Sigmoid colon (tissue), 7 donors: ENCODE results near the gene DCLK2. TPM values are rescaled to one million over a fixed set of nuclear protein-coding genes. Genes with fewer than 3 reads are reported as not detected.
A peak's percentile ranks its signal among the peaks of the same experiment; 100 is the strongest.

Source experiments
- DNase-seq: peaks from one replicate; pipeline ENCODE4 v3.0.0-alpha.2; 2019
- H3K27ac ChIP-seq, 4 donors: fragments of 200-600 bp; sonication (generic); one replicate each; pipeline ENCODE4 v1.5.1; 2016 to 2019; ENCODE audit warnings: mild to moderate bottlenecking in 1 of 4
- H3K27me3 ChIP-seq, 3 donors: fragments of 200-600 bp; sonication (generic); one replicate each; pipeline ENCODE4 v1.5.1; 2019; ENCODE audit warnings: mild to moderate bottlenecking in 1 of 3
- H3K36me3 ChIP-seq, 4 donors: fragments of 200-600 bp; sonication (generic); one replicate each; pipeline ENCODE4 v1.5.1; 2016 to 2019
- H3K4me1 ChIP-seq, 4 donors: fragments of 200-600 bp; sonication (generic); one replicate each; pipeline ENCODE4 v1.5.1; 2017 to 2019
- H3K4me3 ChIP-seq, 4 donors: fragments of 200-600 bp; sonication (generic); one replicate each; pipeline ENCODE4 v1.5.1; 2017 to 2019; ENCODE audit warnings: mild to moderate bottlenecking in 2 of 4, moderate library complexity in 1 of 4
- H3K9me3 ChIP-seq, 4 donors: fragments of 200-600 bp in 3 of 4; sonication (generic) in 3 of 4; one replicate each; pipeline versions ENCODE4 v1.5.1 to v1.6.1; 2013 to 2019
- EP300 ChIP-seq, 4 donors: sonication (generic); formaldehyde crosslinking; IDR thresholded peaks; one replicate each; pipeline ENCODE4 v1.6.1; 2017; ENCODE audit warnings: antibody characterized with exemption in 4 of 4
- POLR2A ChIP-seq, 2 donors: fragments of 450-650 bp; IDR thresholded peaks; one replicate each; pipeline ENCODE4 v1.6.1; 2016; ENCODE audit warnings: antibody characterized with exemption in 2 of 2, mild to moderate bottlenecking in 2 of 2, moderate library complexity in 2 of 2
- POLR2AphosphoS5 ChIP-seq, 4 donors: sonication (generic); formaldehyde crosslinking; IDR thresholded peaks; one replicate each; pipeline ENCODE4 v1.6.1; 2017; ENCODE audit warnings: antibody characterized with exemption in 4 of 4
- WGBS, 2 donors: extraction: QIAGEN DNeasy Blood & Tissue Kit; methylation state at CpG; one replicate each; pipeline ENCODE4 v1.1.7; 2013; 5-methylcytosine and 5-hydroxymethylcytosine counted together
- intact Hi-C: fragments of 100-400 bp; cut with DNase I; formaldehyde crosslinking; loops from one replicate; pipeline ENCODE4 v1.15.1; 2023
- polyA plus RNA-seq, 3 donors: library from polyadenylated mRNA; stranded (reverse); fragments of 200-250 nt; gene quantifications; one replicate each; pipeline ENCODE4 v1.2.3, GENCODE V29; 2013
- total RNA-seq, 4 donors: library from RNA; depleted of rRNA; stranded (reverse); fragments of >200 nt; gene quantifications; one replicate each; pipeline ENCODE4 v1.1.0, GENCODE V29; 2016
- TF ChIP-seq, protein P1 (sequence below), 4 experiments: fragments of 450-650 bp in 3 of 4; fragments of 200-600 bp in 1 of 4; IDR thresholded peaks; one replicate each; pipeline ENCODE4 v1.5.1; 2016 to 2019; ENCODE audit warnings: antibody characterized with exemption in 4 of 4, mild to moderate bottlenecking in 3 of 4, moderate library complexity in 2 of 4
- donor health status: healthy with polysubstance abuse.
- donor health status: Bipolar disorder and iron deficiency.
- donor health status: healthy.

The DCLK2 gene
- total and polyA plus RNA-seq, 7 donors, result 0.69 to 30.7 (median 9.4) TPM

- TF ChIP-seq EP300 (IDR thresholded peaks at IDR 0.05), result no peak
- TF ChIP-seq POLR2AphosphoS5 (IDR thresholded peaks at IDR 0.05), result no peak
- TF ChIP-seq, protein P1, sequence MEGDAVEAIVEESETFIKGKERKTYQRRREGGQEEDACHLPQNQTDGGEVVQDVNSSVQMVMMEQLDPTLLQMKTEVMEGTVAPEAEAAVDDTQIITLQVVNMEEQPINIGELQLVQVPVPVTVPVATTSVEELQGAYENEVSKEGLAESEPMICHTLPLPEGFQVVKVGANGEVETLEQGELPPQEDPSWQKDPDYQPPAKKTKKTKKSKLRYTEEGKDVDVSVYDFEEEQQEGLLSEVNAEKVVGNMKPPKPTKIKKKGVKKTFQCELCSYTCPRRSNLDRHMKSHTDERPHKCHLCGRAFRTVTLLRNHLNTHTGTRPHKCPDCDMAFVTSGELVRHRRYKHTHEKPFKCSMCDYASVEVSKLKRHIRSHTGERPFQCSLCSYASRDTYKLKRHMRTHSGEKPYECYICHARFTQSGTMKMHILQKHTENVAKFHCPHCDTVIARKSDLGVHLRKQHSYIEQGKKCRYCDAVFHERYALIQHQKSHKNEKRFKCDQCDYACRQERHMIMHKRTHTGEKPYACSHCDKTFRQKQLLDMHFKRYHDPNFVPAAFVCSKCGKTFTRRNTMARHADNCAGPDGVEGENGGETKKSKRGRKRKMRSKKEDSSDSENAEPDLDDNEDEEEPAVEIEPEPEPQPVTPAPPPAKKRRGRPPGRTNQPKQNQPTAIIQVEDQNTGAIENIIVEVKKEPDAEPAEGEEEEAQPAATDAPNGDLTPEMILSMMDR (IDR thresholded peaks at IDR 0.05), result no peak
- no peak for TF ChIP-seq POLR2A (IDR thresholded peaks at IDR 0.05)
- Histone ChIP-seq H3K27me3 (no peaks in the 10 kb centered on the region), H3K4me1 (no peaks in the 10 kb centered on the region), H3K4me3 (no peak overlapping the region), H3K27ac (no peak overlapping the region), H3K36me3 (no peaks in the 10 kb centered on the region), H3K9me3 (no peaks in the 10 kb centered on the region)
- WGBS, 2 donors, result 71 to 88% methylated on average over 3 of the region's 3 CpGs
- intact Hi-C loops, result no loop called here
- DNase-seq, result no peak
Measured at GRCh38 chr4:150051111-150051510, 27.1 kb upstream of the DCLK2 start.

- 20 to 79% methylated on average over 1 of the region's 1 CpG for WGBS, 2 donors
- TF ChIP-seq POLR2A (IDR thresholded peaks at IDR 0.05) (no peak), EP300 (IDR thresholded peaks at IDR 0.05) (no peak), POLR2AphosphoS5 (IDR thresholded peaks at IDR 0.05) (no peak)
- TF ChIP-seq, protein P1 (IDR thresholded peaks at IDR 0.05), result no peak
- no peak overlapping the region for H3K27ac ChIP-seq
Measured at GRCh38 chr4:150055467-150055866, 22.8 kb upstream of the DCLK2 start.

DNA sequence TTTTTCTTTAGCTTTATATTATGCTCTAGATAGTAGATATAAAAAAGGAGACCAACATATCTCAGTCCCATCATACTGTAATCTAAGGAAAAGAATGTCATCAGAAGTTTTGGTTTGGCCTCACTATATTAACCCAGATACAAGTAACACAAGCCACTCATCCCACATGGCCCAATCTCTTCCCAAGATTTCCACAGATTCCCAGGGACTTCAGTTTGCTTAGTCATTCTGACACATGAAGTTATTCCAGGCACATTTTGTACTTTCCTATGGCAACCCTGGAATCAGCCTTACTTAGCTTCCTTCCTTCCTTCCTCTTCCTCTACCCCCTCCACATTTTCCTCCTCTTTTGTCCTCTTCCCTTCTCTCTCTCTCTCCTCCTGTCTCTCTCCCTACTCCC lies 21.7 kb upstream of the DCLK2 start:
- Histone ChIP-seq H3K27me3 (no peaks in the 10 kb centered on the region), H3K27ac (no peak overlapping the region)
- intact Hi-C loops, result no loop called here

More at GRCh38 chr4:150055467-150055866, 22.8 kb upstream of the DCLK2 start:
- intact Hi-C loops, result no loop called here
- Histone ChIP-seq H3K27me3 (no peaks in the 10 kb centered on the region), H3K4me3 (no peak overlapping the region), H3K36me3 (no peaks in the 10 kb centered on the region), H3K9me3 (no peaks in the 10 kb centered on the region), H3K4me1 (peaks cover 0 to 8% (median 0%) of the 10 kb centered on the region in 4 donors)
- DNase-seq, result no peak

GRCh38 chr4:150061086-150061776 lies 17.0 kb upstream of the DCLK2 start:
- peaks cover 0 to 19% (median 0%) of the 10 kb centered on the region in 4 donors for H3K4me1 ChIP-seq
- no peak for DNase-seq
- no peak overlapping the region for H3K4me3 ChIP-seq
- no peaks in the 10 kb centered on the region for H3K9me3 ChIP-seq
- TF ChIP-seq, protein P1 (IDR thresholded peaks at IDR 0.05), result no peak
- TF ChIP-seq POLR2AphosphoS5 (IDR thresholded peaks at IDR 0.05), result no peak
- TF ChIP-seq EP300 (IDR thresholded peaks at IDR 0.05), result no peak
- no peak for TF ChIP-seq POLR2A (IDR thresholded peaks at IDR 0.05)
- H3K27ac ChIP-seq, result no peak overlapping the region
- intact Hi-C loops, result no loop called here
- 91 to 96% methylated on average over 1 of the region's 1 CpG for WGBS, 2 donors
- no peaks in the 10 kb centered on the region for H3K36me3 ChIP-seq
- H3K27me3 ChIP-seq, result no peaks in the 10 kb centered on the region

More for the DNA sequence above, 21.7 kb upstream of the DCLK2 start:
- Histone ChIP-seq H3K9me3 (no peaks in the 10 kb centered on the region), H3K4me1 (peaks cover 0 to 8% (median 0%) of the 10 kb centered on the region in 4 donors), H3K36me3 (no peaks in the 10 kb centered on the region), H3K4me3 (no peak overlapping the region)
- no peak for DNase-seq
- TF ChIP-seq EP300 (IDR thresholded peaks at IDR 0.05), result no peak
- TF ChIP-seq POLR2A (IDR thresholded peaks at IDR 0.05), result no peak
- no peak for TF ChIP-seq POLR2AphosphoS5 (IDR thresholded peaks at IDR 0.05)
- TF ChIP-seq, protein P1 (IDR thresholded peaks at IDR 0.05), result no peak

DNA sequence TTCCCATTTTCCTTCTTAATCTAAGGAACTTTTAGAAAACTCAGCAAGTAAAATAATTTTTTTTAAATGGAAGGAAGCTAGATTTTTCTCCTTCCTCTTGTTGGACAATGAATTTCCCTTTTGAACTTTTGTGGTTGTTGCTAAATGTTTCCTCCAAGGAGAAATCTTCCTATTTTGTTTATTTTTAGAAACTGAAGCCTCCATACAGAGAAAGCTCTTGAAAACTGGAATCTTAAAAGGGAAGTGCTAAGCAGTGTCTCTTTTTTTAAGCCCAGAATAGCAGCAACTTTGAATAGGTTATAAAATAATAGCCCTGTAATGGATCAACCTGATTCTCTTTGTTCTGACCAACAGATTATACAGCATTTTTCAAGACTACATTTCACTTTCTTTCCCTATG lies 15.1 kb upstream of the DCLK2 start:
- Histone ChIP-seq H3K9me3 (no peaks in the 10 kb centered on the region), H3K36me3 (no peaks in the 10 kb centered on the region), H3K27me3 (no peaks in the 10 kb centered on the region), H3K27ac (peak overlapping the region in 1 of 4 donors; percentile 42), H3K4me1 (peaks cover 0 to 19% (median 0%) of the 10 kb centered on the region in 4 donors), H3K4me3 (no peak overlapping the region)
- intact Hi-C loops, result no loop called here
- TF ChIP-seq EP300 (IDR thresholded peaks at IDR 0.05) (no peak), POLR2A (IDR thresholded peaks at IDR 0.05) (no peak), POLR2AphosphoS5 (IDR thresholded peaks at IDR 0.05) (no peak)
- TF ChIP-seq, protein P1 (IDR thresholded peaks at IDR 0.05), result no peak
- no peak for DNase-seq
